ENCODE data around the gene AMBRA1.

DNA sequence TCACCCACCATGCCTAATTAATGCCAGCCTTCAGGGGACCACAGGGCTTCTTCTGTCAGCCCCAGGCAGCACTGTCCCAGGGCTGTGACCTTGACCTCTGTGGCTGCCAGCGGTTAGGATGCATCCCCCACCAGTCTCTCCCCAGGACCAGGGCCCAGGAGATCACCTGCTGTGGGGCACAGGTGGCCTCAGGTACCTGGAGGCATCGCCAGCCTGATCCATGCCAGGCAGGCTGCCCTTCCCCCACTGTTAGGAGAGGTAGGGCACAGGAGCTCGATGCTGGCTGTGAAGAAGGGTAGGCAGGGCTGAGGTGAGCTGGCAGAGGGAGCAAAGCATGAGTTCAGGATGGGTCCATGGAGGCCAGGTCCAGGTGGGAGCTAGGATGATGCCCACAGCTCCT, 229.0 kb downstream of the AMBRA1 start:
- no peak for TF ChIP-seq POLR2A (IDR thresholded peaks at IDR 0.05)
- TF ChIP-seq, protein P1, sequence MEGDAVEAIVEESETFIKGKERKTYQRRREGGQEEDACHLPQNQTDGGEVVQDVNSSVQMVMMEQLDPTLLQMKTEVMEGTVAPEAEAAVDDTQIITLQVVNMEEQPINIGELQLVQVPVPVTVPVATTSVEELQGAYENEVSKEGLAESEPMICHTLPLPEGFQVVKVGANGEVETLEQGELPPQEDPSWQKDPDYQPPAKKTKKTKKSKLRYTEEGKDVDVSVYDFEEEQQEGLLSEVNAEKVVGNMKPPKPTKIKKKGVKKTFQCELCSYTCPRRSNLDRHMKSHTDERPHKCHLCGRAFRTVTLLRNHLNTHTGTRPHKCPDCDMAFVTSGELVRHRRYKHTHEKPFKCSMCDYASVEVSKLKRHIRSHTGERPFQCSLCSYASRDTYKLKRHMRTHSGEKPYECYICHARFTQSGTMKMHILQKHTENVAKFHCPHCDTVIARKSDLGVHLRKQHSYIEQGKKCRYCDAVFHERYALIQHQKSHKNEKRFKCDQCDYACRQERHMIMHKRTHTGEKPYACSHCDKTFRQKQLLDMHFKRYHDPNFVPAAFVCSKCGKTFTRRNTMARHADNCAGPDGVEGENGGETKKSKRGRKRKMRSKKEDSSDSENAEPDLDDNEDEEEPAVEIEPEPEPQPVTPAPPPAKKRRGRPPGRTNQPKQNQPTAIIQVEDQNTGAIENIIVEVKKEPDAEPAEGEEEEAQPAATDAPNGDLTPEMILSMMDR (IDR thresholded peaks at IDR 0.05) = no peak
